A549 (cell line): ENCODE measurements around the gene GAREM1. TPM values are rescaled to one million over a fixed set of nuclear protein-coding genes. Genes with fewer than 3 reads are reported as not detected.

Experiments
- ATAC-seq, 2 experiments: fragments of 200-7000 bp in 1 of 2; fragments of >200 bp in 1 of 2; cut with Nextera tagmentation in 1 of 2; cut with Tn5 transposase in 1 of 2; 3 replicates each; pipeline versions ENCODE4 v1.8.0 to v1.9.1; 2018 to 2020; ENCODE audit warnings: mild to moderate bottlenecking in 1 of 2, moderate library complexity in 1 of 2
- CTCF ChIA-PET: fragments of 300-600 bp; sonication (Branson Sonifier 250); formaldehyde crosslinking; extraction: SDS; loops from one replicate; lab custom pipeline; 2021; ENCODE audit warnings: antibody characterized with exemption, inconsistent platforms; lab: Yijun Ruan, JAX
- POLR2A ChIA-PET: fragments of 350-600 bp; formaldehyde crosslinking; extraction: SDS; loops from one replicate; lab custom pipeline; 2021; ENCODE audit warnings: antibody characterized with exemption, inconsistent platforms; lab: Yijun Ruan, JAX
- DNase-seq, 2 experiments: peaks; one replicate each; pipeline versions ENCODE4 v3.0.0 to v3.0.0-alpha.2; 2011 to 2016; ENCODE audit warnings: low read depth in 1 of 2, low spot score in 1 of 2
- FAIRE-seq: peaks from 2 replicates; lab custom pipeline; 2011; peaks lifted over from hg19 to GRCh38; lab: Jason Lieb, UNC
- H3K27ac ChIP-seq, 2 experiments: fragments of >200 bp; sonication (Bioruptor Twin); formaldehyde crosslinking; 3 replicates each; pipeline ENCODE4 v1.5.1; 2016 to 2017
- H3K4me1 ChIP-seq: fragments of >200 bp; sonication (Bioruptor Twin); formaldehyde crosslinking; 3 replicates; pipeline ENCODE4 v1.6.1; 2016
- H3K4me2 ChIP-seq: fragments of >200 bp; sonication (Bioruptor Twin); formaldehyde crosslinking; 3 replicates; pipeline ENCODE4 v1.6.1; 2016
- H3K4me3 ChIP-seq: fragments of >200 bp; sonication (Bioruptor Twin); formaldehyde crosslinking; 3 replicates; pipeline ENCODE4 v1.5.1; 2016
- H3K9me3 ChIP-seq: fragments of >200 bp; sonication (Bioruptor Twin); formaldehyde crosslinking; 3 replicates; pipeline ENCODE4 v1.6.1; 2016
- BCL3 ChIP-seq: fragments of >200 bp; sonication (Bioruptor Twin); formaldehyde crosslinking; IDR thresholded peaks from 3 replicates; pipeline ENCODE4 v1.6.1; 2016
- BHLHE40 ChIP-seq: IDR thresholded peaks from 2 replicates; pipeline ENCODE4 v1.6.1; 2012; ENCODE audit warnings: low read depth, low read length, inconsistent platforms
- CBX2 ChIP-seq: fragments of 200-600 bp; sonication (generic); IDR thresholded peaks from 2 replicates; pipeline ENCODE4 v1.6.1; 2016; ENCODE audit warnings: low read depth, mild to moderate bottlenecking, borderline replicate concordance
- E2F6 ChIP-seq: IDR thresholded peaks from 2 replicates; pipeline ENCODE4 v1.6.1; 2012; ENCODE audit warnings: low read depth, borderline replicate concordance
- EHMT2 ChIP-seq: fragments of 200-600 bp; sonication (generic); IDR thresholded peaks from 2 replicates; pipeline ENCODE4 v1.6.1; 2016; ENCODE audit warnings: antibody characterized with exemption, low read depth, mild to moderate bottlenecking, moderate library complexity
- ELK1 ChIP-seq: fragments of 150-350 bp; IDR thresholded peaks from 2 replicates; pipeline ENCODE4 v1.6.1; 2014; ENCODE audit warnings: low read depth, mild to moderate bottlenecking, low read length
- ESRRA ChIP-seq: fragments of 150-350 bp; IDR thresholded peaks from 2 replicates; pipeline ENCODE4 v1.6.1; 2014; ENCODE audit warnings: mild to moderate bottlenecking, low read length, borderline replicate concordance
- FOSB ChIP-seq: fragments of 250-450 bp; sonication (Bioruptor Pico); IDR thresholded peaks from 2 replicates; pipeline ENCODE4 v1.5.0; 2020; ENCODE audit warnings: mild to moderate bottlenecking, moderate library complexity
- FOSL2 ChIP-seq, 2 experiments: fragments of 450-650 bp in 1 of 2; fragments of >200 bp in 1 of 2; sonication (Bioruptor Twin) in 1 of 2; formaldehyde crosslinking; IDR thresholded peaks; 2 replicates each; pipeline versions ENCODE4 v1.5.0 to v1.6.1; 2016 to 2020; ENCODE audit warnings: mild to moderate bottlenecking in 1 of 2, moderate library complexity in 1 of 2
- GATA3 ChIP-seq: IDR thresholded peaks from 2 replicates; pipeline ENCODE4 v1.6.1; 2012; ENCODE audit warnings: borderline replicate concordance
- HOXA7 ChIP-seq: fragments of 250-450 bp; sonication (Bioruptor Pico); IDR thresholded peaks from 2 replicates; pipeline ENCODE4 v1.5.0; 2020; ENCODE audit warnings: mild to moderate bottlenecking, moderate library complexity
- HOXB13 ChIP-seq: fragments of 250-450 bp; sonication (Bioruptor Pico); IDR thresholded peaks from 2 replicates; pipeline ENCODE4 v1.5.0; 2020; ENCODE audit warnings: low read depth, mild to moderate bottlenecking, moderate library complexity
- HOXB5 ChIP-seq: fragments of 250-450 bp; sonication (Bioruptor Pico); IDR thresholded peaks from 2 replicates; pipeline ENCODE4 v1.5.0; 2020; ENCODE audit warnings: mild to moderate bottlenecking, moderate library complexity
- MAZ ChIP-seq: fragments of 150-350 bp; IDR thresholded peaks from 2 replicates; pipeline ENCODE4 v1.6.1; 2014; ENCODE audit warnings: antibody characterized with exemption, low read depth, low read length, borderline replicate concordance
- PHF8 ChIP-seq: fragments of 200-600 bp; sonication (generic); IDR thresholded peaks from 2 replicates; pipeline ENCODE4 v1.6.1; 2016; ENCODE audit warnings: low read depth, mild to moderate bottlenecking, antibody characterized with exemption, moderate library complexity, borderline replicate concordance
- TP53 ChIP-seq: fragments of 250-450 bp; sonication (Bioruptor Pico); IDR thresholded peaks from 2 replicates; pipeline ENCODE4 v1.5.0; 2021; ENCODE audit warnings: mild to moderate bottlenecking, moderate library complexity
- USF2 ChIP-seq: fragments of 450-650 bp; IDR thresholded peaks from 2 replicates; pipeline ENCODE4 v1.6.1; 2014; ENCODE audit warnings: antibody characterized with exemption
- ZFP36 ChIP-seq: fragments of 450-650 bp; IDR thresholded peaks from 2 replicates; pipeline ENCODE4 v1.6.1; 2014; ENCODE audit warnings: borderline replicate concordance; ENCODE audit not compliant: partially characterized antibody
- ZSCAN20 ChIP-seq: fragments of 250-450 bp; sonication (Bioruptor Pico); IDR thresholded peaks from 2 replicates; pipeline ENCODE4 v1.8.0; 2022; ENCODE audit warnings: mild to moderate bottlenecking, moderate library complexity
- WGBS: methylation state at CpG from one replicate; pipeline ENCODE4 v1.1.6; 2017; ENCODE audit errors: missing lambda C conversion rate; 5-methylcytosine and 5-hydroxymethylcytosine counted together
- polyA plus RNA-seq, 4 experiments: library from polyadenylated mRNA; depleted of rRNA in 3 of 4; stranded (reverse); fragments of >200 nt; fragmentation: RNase III in 1 of 4; extraction: RNeasy Plus Mini Kit Qiagen cat#74134 plus additional on column Dnase treatment in 1 of 4; gene quantifications; 2 replicates in 3 of 4; 3 replicates in 1 of 4; pipeline ENCODE4 v1.2.3, GENCODE V29; 2011 to 2017

Gene GAREM1
- polyA plus RNA-seq, 2 of the 4 experiments (the other 2 are of a cell fraction): 1.3 to 5.0 TPM

GRCh38 chr18:32328974-32329373 lies 141.7 kb downstream of the GAREM1 start:
- no peaks in the 10 kb centered on the region for H3K4me1 ChIP-seq
- no peak for TF ChIP-seq USF2
- no peak for TF ChIP-seq EHMT2
- TF ChIP-seq FOSL2 (IDR thresholded peaks at IDR 0.05): no peak
- TF ChIP-seq FOSL2 (CRISPR knock-in tag; IDR thresholded peaks at IDR 0.05): no peak
- TF ChIP-seq HOXB5 (CRISPR knock-in tag): no peak
- TF ChIP-seq CBX2: no peak
- no peak for TF ChIP-seq HOXB13 (CRISPR knock-in tag)
- TF ChIP-seq BCL3: no peak
- TF ChIP-seq MAZ: no peak
- no peak for TF ChIP-seq ELK1
- no peak for TF ChIP-seq E2F6
- TF ChIP-seq ZSCAN20 (CRISPR knock-in tag): no peak
- TF ChIP-seq, all 56 proteins: peak for 0
- 87% methylated on average over 4 of the region's 4 CpGs for WGBS
- H3K4me3 ChIP-seq: no peak overlapping the region
- no peak for ATAC-seq
- CTCF ChIA-PET: interaction anchor here (0.6 to 2.6 kb wide), 4 partner anchors 14 to 803 kb away, joined by 3 to 7 read pairs (median 4); no protein-coding TSS in a partner anchor
- no peak for DNase-seq
- no peaks in the 10 kb centered on the region for H3K9me3 ChIP-seq
- H3K27ac ChIP-seq: no peak overlapping the region
- POLR2A ChIA-PET: no interaction called here
- no peak for FAIRE-seq
- H3K4me2 ChIP-seq: no peak overlapping the region

- no peak for TF ChIP-seq PHF8
- no peak for TF ChIP-seq BHLHE40
- no peak for TF ChIP-seq ESRRA
- no peak for TF ChIP-seq HOXA7 (CRISPR knock-in tag)
- TF ChIP-seq BCL3: no peak
- no peak for TF ChIP-seq TP53
- no peak for TF ChIP-seq FOSB (CRISPR knock-in tag)
- TF ChIP-seq HOXB13 (CRISPR knock-in tag): no peak
- TF ChIP-seq GATA3: no peak
- no peak for TF ChIP-seq EHMT2
- no peak for TF ChIP-seq ZFP36
- no peak for TF ChIP-seq E2F6
- Histone ChIP-seq H3K4me1 (no peaks in the 10 kb centered on the region), H3K4me2 (no peak overlapping the region), H3K27ac (no peak overlapping the region), H3K9me3 (no peaks in the 10 kb centered on the region), H3K4me3 (no peak overlapping the region)
- WGBS: 89% methylated on average over 1 of the region's 1 CpG
- DNase-seq (no peak), FAIRE-seq (no peak), ATAC-seq (no peak)
- POLR2A ChIA-PET: no interaction called here
- CTCF ChIA-PET: interaction anchor here (2.6 kb wide), 1 partner anchor 57 kb away, joined by 5 read pairs; no protein-coding TSS in a partner anchor
Observed at GRCh38 chr18:32328379-32328778, 142.3 kb downstream of the GAREM1 start.
